ENCODE results near the gene CDH13.

- TF ChIP-seq SP2 (tag by site-specific recombination; IDR thresholded peaks at IDR 0.05) = no peak
- no peak for TF ChIP-seq FEZF1 (tag by site-specific recombination; IDR thresholded peaks at IDR 0.05)
- TF ChIP-seq ZNF501 (tag by site-specific recombination; IDR thresholded peaks at IDR 0.05) = no peak
- no peak for TF ChIP-seq ZNF660 (tag by site-specific recombination; IDR thresholded peaks at IDR 0.05)
- TF ChIP-seq REST (tag by site-specific recombination; IDR thresholded peaks at IDR 0.05) = no peak
- TF ChIP-seq ZSCAN5A (tag by site-specific recombination; IDR thresholded peaks at IDR 0.05) = no peak
- TF ChIP-seq CTCF (tag by site-specific recombination; IDR thresholded peaks at IDR 0.05) = no peak
Observed at GRCh38 chr16:83706394-83706793, 1079.6 kb downstream of the CDH13 start.

All from HEK293 (cell line).